ENCODE results near the gene NPSR1.

- TF ChIP-seq YY1 (tag by site-specific recombination; IDR thresholded peaks at IDR 0.05): no peak
- no peak for TF ChIP-seq PRDM1 (tag by site-specific recombination; IDR thresholded peaks at IDR 0.05)
- no peak for TF ChIP-seq CTCF (tag by site-specific recombination; IDR thresholded peaks at IDR 0.05)
- TF ChIP-seq ZBTB11 (tag by site-specific recombination; conservative IDR thresholded peaks at IDR 0.05; ENCODE audit: low read depth): no peak
- TF ChIP-seq ZNF433 (tag by site-specific recombination; IDR thresholded peaks at IDR 0.05; ENCODE audit: low read depth): no peak
- no peak for TF ChIP-seq ZNF350 (tag by site-specific recombination; IDR thresholded peaks at IDR 0.05)
- TF ChIP-seq ZNF513 (tag by site-specific recombination; IDR thresholded peaks at IDR 0.05): no peak
These were observed 2.6 kb upstream of the NPSR1 start for GRCh38 chr7:34655384-34655783.

Data from HEK293 (cell line).